Suprapubic skin (tissue), 4 donors: ENCODE results near the gene TMEM203. TPM values are rescaled to one million over a fixed set of nuclear protein-coding genes. Genes with fewer than 3 reads are reported as not detected.

Source experiments
- DNase-seq, 2 donors: peaks; one replicate each; pipeline ENCODE4 v3.0.0-alpha.2; 2019; ENCODE audit warnings: low spot score in 2 of 2
- H3K27ac ChIP-seq: fragments of 200-600 bp; sonication (generic); one replicate; pipeline ENCODE4 v1.5.1; 2019
- H3K27me3 ChIP-seq: fragments of 200-600 bp; sonication (generic); one replicate; pipeline ENCODE4 v1.5.1; 2019
- H3K36me3 ChIP-seq: fragments of 200-600 bp; sonication (generic); one replicate; pipeline ENCODE4 v1.5.1; 2019
- H3K4me1 ChIP-seq: fragments of 200-600 bp; sonication (generic); one replicate; pipeline ENCODE4 v1.5.1; 2019
- H3K4me3 ChIP-seq: fragments of 200-600 bp; sonication (generic); one replicate; pipeline ENCODE4 v1.5.1; 2019; ENCODE audit warnings: mild to moderate bottlenecking
- H3K9me3 ChIP-seq: fragments of 200-600 bp; sonication (generic); one replicate; pipeline ENCODE4 v1.5.1; 2019
- CTCF ChIP-seq, 2 donors: fragments of 200-600 bp in 1 of 2; fragments of 450-650 bp in 1 of 2; sonication (generic) in 1 of 2; IDR thresholded peaks; one replicate each; pipeline ENCODE4 v1.5.1; 2016 to 2019; ENCODE audit warnings: antibody characterized with exemption in 2 of 2, mild to moderate bottlenecking in 1 of 2, moderate library complexity in 1 of 2
- EP300 ChIP-seq: sonication (generic); formaldehyde crosslinking; IDR thresholded peaks from one replicate; pipeline ENCODE4 v1.6.1; 2017; ENCODE audit warnings: antibody characterized with exemption
- POLR2A ChIP-seq, 2 donors: fragments of 450-650 bp; IDR thresholded peaks; one replicate each; pipeline ENCODE4 v1.6.1; 2017; ENCODE audit warnings: antibody characterized with exemption in 2 of 2, mild to moderate bottlenecking in 2 of 2, moderate library complexity in 2 of 2
- POLR2AphosphoS5 ChIP-seq, 3 donors: sonication (generic); formaldehyde crosslinking; IDR thresholded peaks; one replicate each; pipeline ENCODE4 v1.6.1; 2017; ENCODE audit warnings: antibody characterized with exemption in 3 of 3
- WGBS: methylation state at CpG from one replicate; pipeline ENCODE4 v1.1.5; 2018; 5-methylcytosine and 5-hydroxymethylcytosine counted together
- total RNA-seq, 4 donors: library from RNA; depleted of rRNA; stranded (reverse); fragments of >200 nt; gene quantifications; one replicate each; pipeline ENCODE4 v1.1.0, GENCODE V29; 2016

TMEM203 gene
- total RNA-seq, 4 donors from 2014 or later = 25.0 to 52.4 (median 40.8) TPM

GRCh38 chr9:137237759-137238726, 32.6 kb upstream of the TMEM203 start:
- no peak for DNase-seq
- H3K9me3 ChIP-seq = no peaks in the 10 kb centered on the region
- 87% methylated on average over 3 of the region's 13 CpGs for WGBS
- peak overlapping the region; percentile 78 for H3K27ac ChIP-seq
- TF ChIP-seq EP300 (no peak), CTCF (IDR thresholded peaks at IDR 0.05) (no peak), POLR2AphosphoS5 (IDR thresholded peaks at IDR 0.05) (no peak), POLR2A (IDR thresholded peaks at IDR 0.05) (no peak)
- H3K4me1 ChIP-seq = peaks cover 58% of the 10 kb centered on the region
- peaks cover 30% of the 10 kb centered on the region for H3K27me3 ChIP-seq
- H3K36me3 ChIP-seq = peaks cover 11% of the 10 kb centered on the region
- H3K4me3 ChIP-seq = no peak overlapping the region

- WGBS = 32% methylated on average over 9 of the region's 11 CpGs
- peaks cover 48% of the 10 kb centered on the region for H3K4me1 ChIP-seq
- peak overlapping the region; percentile 78 for H3K27ac ChIP-seq
Measured at GRCh38 chr9:137236936-137237421, 31.5 kb upstream of the TMEM203 start.

GRCh38 chr9:137236238-137236935, 30.9 kb upstream of the TMEM203 start:
- no peaks in the 10 kb centered on the region for H3K36me3 ChIP-seq
- no peaks in the 10 kb centered on the region for H3K9me3 ChIP-seq
- peaks cover 47% of the 10 kb centered on the region for H3K27me3 ChIP-seq
- peak overlapping the region; percentile 78 for H3K27ac ChIP-seq
- WGBS = 21% methylated on average over 14 of the region's 31 CpGs
- H3K4me1 ChIP-seq = peaks cover 45% of the 10 kb centered on the region
- peak; percentile 93 to 94 for DNase-seq
- peak; percentile 96 to 100 for TF ChIP-seq CTCF (IDR thresholded peaks at IDR 0.05)
- no peak for TF ChIP-seq POLR2A (IDR thresholded peaks at IDR 0.05)
- H3K4me3 ChIP-seq = peak overlapping the region; percentile 24

More at GRCh38 chr9:137236936-137237421, 31.5 kb upstream of the TMEM203 start:
- DNase-seq = no peak
- H3K36me3 ChIP-seq = peaks cover under 1% of the 10 kb centered on the region
- TF ChIP-seq CTCF (IDR thresholded peaks at IDR 0.05) = no peak
- TF ChIP-seq POLR2A (IDR thresholded peaks at IDR 0.05) = no peak
- no peak for TF ChIP-seq POLR2AphosphoS5 (IDR thresholded peaks at IDR 0.05)
- no peak for TF ChIP-seq EP300
- no peaks in the 10 kb centered on the region for H3K9me3 ChIP-seq
- H3K27me3 ChIP-seq = peaks cover 41% of the 10 kb centered on the region
- H3K4me3 ChIP-seq = peak overlapping the region; percentile 24

GRCh38 chr9:137235424-137236237, 30.2 kb upstream of the TMEM203 start:
- Histone ChIP-seq H3K27ac (no peak overlapping the region), H3K9me3 (no peaks in the 10 kb centered on the region), H3K36me3 (no peaks in the 10 kb centered on the region), H3K27me3 (peaks cover 54% of the 10 kb centered on the region), H3K4me1 (peaks cover 45% of the 10 kb centered on the region), H3K4me3 (peak overlapping the region; percentile 2)
- no peak for DNase-seq
- TF ChIP-seq EP300 = no peak
- no peak for TF ChIP-seq POLR2AphosphoS5 (IDR thresholded peaks at IDR 0.05)
- no peak for TF ChIP-seq POLR2A (IDR thresholded peaks at IDR 0.05)
- TF ChIP-seq CTCF (IDR thresholded peaks at IDR 0.05) = no peak
- WGBS = 62% methylated on average over 12 of the region's 35 CpGs
